ENCODE measurements around the gene TESMIN. TPM values are rescaled to one million over a fixed set of nuclear protein-coding genes. Genes with fewer than 3 reads are reported as not detected.

TESMIN gene
- total RNA-seq, 1 donor: not detected

DNA sequence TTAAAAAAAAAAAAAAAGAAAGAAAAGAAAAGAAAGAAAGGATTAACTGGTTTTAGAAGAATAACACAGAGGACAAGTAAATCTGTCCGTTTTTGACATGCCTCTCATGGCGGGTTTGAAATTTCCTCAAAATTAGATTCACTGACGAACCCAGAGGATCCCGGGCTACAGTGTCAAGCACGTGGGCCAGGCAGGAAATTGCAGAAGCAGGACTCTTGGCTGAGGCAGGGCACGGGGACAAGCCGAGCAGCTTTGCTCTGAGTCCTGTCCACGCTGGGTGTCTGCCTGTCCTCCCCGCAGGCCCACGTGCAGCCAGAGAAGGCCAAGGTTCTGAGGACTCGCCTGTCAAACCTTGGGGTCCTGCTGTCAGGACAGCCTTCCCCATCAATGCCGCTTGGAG, 42.3 kb downstream of the TESMIN start:
- TF ChIP-seq, protein P1, sequence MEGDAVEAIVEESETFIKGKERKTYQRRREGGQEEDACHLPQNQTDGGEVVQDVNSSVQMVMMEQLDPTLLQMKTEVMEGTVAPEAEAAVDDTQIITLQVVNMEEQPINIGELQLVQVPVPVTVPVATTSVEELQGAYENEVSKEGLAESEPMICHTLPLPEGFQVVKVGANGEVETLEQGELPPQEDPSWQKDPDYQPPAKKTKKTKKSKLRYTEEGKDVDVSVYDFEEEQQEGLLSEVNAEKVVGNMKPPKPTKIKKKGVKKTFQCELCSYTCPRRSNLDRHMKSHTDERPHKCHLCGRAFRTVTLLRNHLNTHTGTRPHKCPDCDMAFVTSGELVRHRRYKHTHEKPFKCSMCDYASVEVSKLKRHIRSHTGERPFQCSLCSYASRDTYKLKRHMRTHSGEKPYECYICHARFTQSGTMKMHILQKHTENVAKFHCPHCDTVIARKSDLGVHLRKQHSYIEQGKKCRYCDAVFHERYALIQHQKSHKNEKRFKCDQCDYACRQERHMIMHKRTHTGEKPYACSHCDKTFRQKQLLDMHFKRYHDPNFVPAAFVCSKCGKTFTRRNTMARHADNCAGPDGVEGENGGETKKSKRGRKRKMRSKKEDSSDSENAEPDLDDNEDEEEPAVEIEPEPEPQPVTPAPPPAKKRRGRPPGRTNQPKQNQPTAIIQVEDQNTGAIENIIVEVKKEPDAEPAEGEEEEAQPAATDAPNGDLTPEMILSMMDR (IDR thresholded peaks at IDR 0.05; ENCODE audit: insufficient read depth, low read length): no peak
- DNase-seq (ENCODE audit: low read depth): no peak
- H3K4me3 ChIP-seq (ENCODE audit: low read depth, low read length): no peak overlapping the region

DNA sequence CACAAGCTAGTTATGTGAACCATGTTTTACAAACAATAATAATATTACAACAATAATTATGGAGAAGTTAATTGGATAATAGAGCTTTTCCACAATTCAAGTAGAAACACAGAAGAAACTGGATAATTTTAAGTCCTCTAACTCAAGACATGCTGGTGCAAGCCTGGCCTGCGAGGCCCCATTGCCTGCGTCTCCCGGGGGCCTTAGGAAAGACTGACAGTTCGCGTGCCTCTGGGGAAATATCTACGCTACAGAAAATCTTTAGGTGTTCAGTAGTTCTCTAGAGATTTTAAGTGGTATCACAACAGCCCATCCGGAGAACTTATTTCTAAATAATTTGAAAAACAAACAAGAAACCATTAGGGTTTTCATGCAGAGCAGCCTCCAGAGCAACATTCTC, 43.8 kb downstream of the TESMIN start:
- TF ChIP-seq, protein P1 (IDR thresholded peaks at IDR 0.05; ENCODE audit: insufficient read depth, low read length): no peak
- DNase-seq (ENCODE audit: low read depth): no peak
- no peak overlapping the region for H3K4me3 ChIP-seq (ENCODE audit: low read depth, low read length)

DNA sequence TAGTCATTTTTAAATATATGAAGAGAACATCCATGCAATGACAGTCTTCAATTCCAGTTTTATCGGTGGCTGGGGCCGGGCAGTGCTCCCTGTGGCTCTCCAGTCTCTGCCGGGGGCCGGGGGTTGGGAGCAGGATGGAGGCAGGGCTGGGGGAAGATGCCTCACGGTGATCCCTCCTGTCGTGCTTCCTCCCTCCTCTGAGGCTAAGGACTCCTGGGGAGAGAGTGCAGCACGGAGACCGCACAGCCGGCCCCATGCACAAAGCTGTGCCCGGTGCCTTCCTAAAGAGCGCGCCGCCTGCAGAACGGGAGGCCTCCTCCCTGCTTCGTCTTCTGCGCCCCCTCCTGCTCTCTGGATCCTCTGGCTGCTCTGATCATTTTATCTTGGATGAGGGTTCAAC, 46.4 kb downstream of the TESMIN start:
- no peak overlapping the region for H3K4me3 ChIP-seq (ENCODE audit: low read depth, low read length)
- TF ChIP-seq, protein P1 (IDR thresholded peaks at IDR 0.05; ENCODE audit: insufficient read depth, low read length): no peak
- DNase-seq (ENCODE audit: low read depth): no peak

DNA sequence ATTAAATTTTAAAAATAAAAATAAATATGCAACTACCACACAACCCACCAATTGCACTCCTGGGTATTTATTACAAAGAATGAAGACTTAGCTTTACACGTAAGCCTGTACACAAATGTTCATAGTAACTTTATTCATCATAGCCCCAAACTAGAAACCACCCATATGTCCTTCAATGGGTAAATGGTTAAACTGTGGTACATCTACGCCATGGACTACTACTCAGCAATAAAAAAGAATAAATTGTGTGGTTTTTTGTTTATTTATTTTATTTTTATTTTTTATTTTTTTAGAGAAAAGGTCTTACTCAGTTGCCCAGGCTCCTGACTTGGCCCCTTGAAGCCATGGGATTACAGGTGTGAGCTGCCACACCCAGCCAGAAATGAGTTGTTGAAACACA, 52.3 kb downstream of the TESMIN start:
- TF ChIP-seq, protein P1 (IDR thresholded peaks at IDR 0.05; ENCODE audit: insufficient read depth, low read length): no peak
- no peak overlapping the region for H3K4me3 ChIP-seq (ENCODE audit: low read depth, low read length)
- DNase-seq (ENCODE audit: low read depth): no peak

DNA sequence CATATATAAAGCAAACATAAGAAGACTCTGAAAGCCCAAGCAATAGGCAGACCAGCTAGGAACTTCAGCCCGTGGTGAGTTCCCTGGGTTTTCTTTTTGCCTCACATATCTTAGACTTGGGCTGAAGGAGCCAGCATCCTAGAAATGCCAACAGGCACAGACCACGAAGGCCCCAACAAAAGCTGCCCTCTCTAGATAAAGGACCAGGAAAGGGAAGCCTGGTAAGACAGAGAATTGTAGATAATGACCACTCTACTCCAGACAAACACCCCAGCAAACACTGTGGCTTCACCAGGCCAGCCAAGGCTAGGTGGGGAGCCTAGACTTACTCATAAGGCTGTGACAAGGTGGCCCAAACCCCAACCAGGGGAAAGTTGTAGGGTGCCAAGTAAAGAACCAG, 55.8 kb downstream of the TESMIN start:
- TF ChIP-seq, protein P1 (IDR thresholded peaks at IDR 0.05; ENCODE audit: insufficient read depth, low read length): no peak
- no peak for DNase-seq (ENCODE audit: low read depth)
- H3K4me3 ChIP-seq (ENCODE audit: low read depth, low read length): no peak overlapping the region

DNA sequence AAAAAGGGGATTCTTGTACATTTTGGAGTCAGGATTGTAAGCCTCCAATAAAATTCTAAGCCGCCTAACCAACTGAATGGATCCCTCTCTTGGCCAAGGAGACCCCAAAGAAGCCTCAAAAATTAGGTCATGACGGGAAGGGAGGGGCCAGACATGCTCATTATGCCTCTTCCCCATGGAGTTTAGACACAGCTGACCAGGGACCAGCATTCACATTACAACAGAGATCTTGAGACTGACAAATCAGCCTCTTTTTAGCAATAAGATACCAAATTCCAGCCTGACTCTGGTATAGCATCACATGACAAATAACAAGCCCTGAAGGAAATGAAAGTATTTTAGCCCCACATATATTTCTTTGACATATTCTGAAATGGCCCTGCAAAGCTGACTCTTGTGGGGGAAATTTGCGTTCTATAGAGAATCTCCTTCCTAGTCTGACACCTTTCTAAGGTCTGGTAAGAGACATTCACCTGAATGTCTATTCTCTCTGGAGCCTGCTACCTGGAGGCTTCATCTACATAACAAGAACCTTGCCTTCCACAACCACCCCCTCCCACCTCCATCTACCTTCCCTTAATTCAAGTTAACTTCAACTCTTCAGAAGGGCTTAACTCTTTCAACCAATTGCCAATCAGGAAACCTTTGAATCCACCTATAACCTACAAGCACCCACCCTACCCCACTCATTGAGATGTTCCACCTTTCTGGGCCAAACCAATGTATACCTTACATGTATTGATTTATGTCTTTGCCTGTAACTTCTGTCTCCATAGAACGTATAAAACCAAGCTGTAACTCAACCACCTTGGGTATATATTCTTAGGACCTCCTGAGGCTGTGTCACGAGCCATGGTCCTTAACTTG, 56.7 kb downstream of the TESMIN start:
- no peak for DNase-seq (ENCODE audit: low read depth)
- no peak overlapping the region for H3K4me3 ChIP-seq (ENCODE audit: low read depth, low read length)
- TF ChIP-seq, protein P1 (IDR thresholded peaks at IDR 0.05; ENCODE audit: insufficient read depth, low read length): no peak
